ENCODE results near the gene USP1.

Gene USP1

GRCh38 chr1:62415687-62416086 is 21.2 kb upstream of the USP1 start:
- H3K9me3 ChIP-seq (ENCODE audit: control insufficient read depth, insufficient read depth, low read length), result no peaks in the 10 kb centered on the region
- no peak overlapping the region for H3K9ac ChIP-seq (ENCODE audit: low read depth, low read length)
- no peaks in the 10 kb centered on the region for H3K4me1 ChIP-seq (ENCODE audit: insufficient read depth, low read length)
- H3K36me3 ChIP-seq (ENCODE audit: insufficient read depth, low read length), result no peaks in the 10 kb centered on the region

GRCh38 chr1:62417351-62417999 is 19.4 kb upstream of the USP1 start:
- Histone ChIP-seq H3K36me3 (ENCODE audit: insufficient read depth, low read length) (no peaks in the 10 kb centered on the region), H3K9ac (ENCODE audit: low read depth, low read length) (no peak overlapping the region), H3K4me1 (ENCODE audit: insufficient read depth, low read length) (no peaks in the 10 kb centered on the region), H3K9me3 (ENCODE audit: control insufficient read depth, insufficient read depth, low read length) (no peaks in the 10 kb centered on the region)

- Histone ChIP-seq H3K9ac (ENCODE audit: low read depth, low read length) (no peak overlapping the region), H3K9me3 (ENCODE audit: control insufficient read depth, insufficient read depth, low read length) (no peaks in the 10 kb centered on the region), H3K4me1 (ENCODE audit: insufficient read depth, low read length) (peaks cover 3% of the 10 kb centered on the region; the same call in 1 of the 2 replicates), H3K36me3 (ENCODE audit: insufficient read depth, low read length) (no peaks in the 10 kb centered on the region)
Measured at GRCh38 chr1:62420214-62420613, 16.6 kb upstream of the USP1 start.

GRCh38 chr1:62423580-62424242 is 13.1 kb upstream of the USP1 start:
- no peak overlapping the region for H3K9ac ChIP-seq (ENCODE audit: low read depth, low read length)
- no peaks in the 10 kb centered on the region for H3K36me3 ChIP-seq (ENCODE audit: insufficient read depth, low read length)
- peaks cover 6% of the 10 kb centered on the region; the same call in 1 of the 2 replicates for H3K4me1 ChIP-seq (ENCODE audit: insufficient read depth, low read length)
- no peaks in the 10 kb centered on the region for H3K9me3 ChIP-seq (ENCODE audit: control insufficient read depth, insufficient read depth, low read length)

- no peaks in the 10 kb centered on the region for H3K36me3 ChIP-seq (ENCODE audit: insufficient read depth, low read length)
- no peak overlapping the region for H3K9ac ChIP-seq (ENCODE audit: low read depth, low read length)
- H3K9me3 ChIP-seq (ENCODE audit: control insufficient read depth, insufficient read depth, low read length), result no peaks in the 10 kb centered on the region
- H3K4me1 ChIP-seq (ENCODE audit: insufficient read depth, low read length), result peaks cover 6% of the 10 kb centered on the region; the same call in 1 of the 2 replicates
Measured at GRCh38 chr1:62424411-62424810, 12.4 kb upstream of the USP1 start.

GRCh38 chr1:62425041-62425440 is 11.8 kb upstream of the USP1 start:
- Histone ChIP-seq H3K9ac (ENCODE audit: low read depth, low read length) (no peak overlapping the region), H3K4me1 (ENCODE audit: insufficient read depth, low read length) (peaks cover 6% of the 10 kb centered on the region; the same call in 1 of the 2 replicates), H3K9me3 (ENCODE audit: control insufficient read depth, insufficient read depth, low read length) (no peaks in the 10 kb centered on the region), H3K36me3 (ENCODE audit: insufficient read depth, low read length) (no peaks in the 10 kb centered on the region)

GRCh38 chr1:62426237-62426636 is 10.6 kb upstream of the USP1 start:
- Histone ChIP-seq H3K9ac (ENCODE audit: low read depth, low read length) (no peak overlapping the region), H3K9me3 (ENCODE audit: control insufficient read depth, insufficient read depth, low read length) (no peaks in the 10 kb centered on the region), H3K4me1 (ENCODE audit: insufficient read depth, low read length) (peaks cover 6% of the 10 kb centered on the region; the same call in 1 of the 2 replicates), H3K36me3 (ENCODE audit: insufficient read depth, low read length) (no peaks in the 10 kb centered on the region)

- H3K9ac ChIP-seq (ENCODE audit: low read depth, low read length), result no peak overlapping the region
- peaks cover 6% of the 10 kb centered on the region; the same call in 1 of the 2 replicates for H3K4me1 ChIP-seq (ENCODE audit: insufficient read depth, low read length)
- H3K9me3 ChIP-seq (ENCODE audit: control insufficient read depth, insufficient read depth, low read length), result no peaks in the 10 kb centered on the region
- no peaks in the 10 kb centered on the region for H3K36me3 ChIP-seq (ENCODE audit: insufficient read depth, low read length)
Measured at GRCh38 chr1:62426794-62427193, 10.1 kb upstream of the USP1 start.

- Histone ChIP-seq H3K9ac (ENCODE audit: low read depth, low read length) (no peak overlapping the region), H3K9me3 (ENCODE audit: control insufficient read depth, insufficient read depth, low read length) (no peaks in the 10 kb centered on the region), H3K4me1 (ENCODE audit: insufficient read depth, low read length) (peaks cover 6% of the 10 kb centered on the region; the same call in 1 of the 2 replicates), H3K36me3 (ENCODE audit: insufficient read depth, low read length) (no peaks in the 10 kb centered on the region)
Measured at GRCh38 chr1:62428351-62428750, 8.5 kb upstream of the USP1 start.

- no peaks in the 10 kb centered on the region for H3K9me3 ChIP-seq (ENCODE audit: control insufficient read depth, insufficient read depth, low read length)
- no peaks in the 10 kb centered on the region for H3K36me3 ChIP-seq (ENCODE audit: insufficient read depth, low read length)
- H3K9ac ChIP-seq (ENCODE audit: low read depth, low read length), result no peak overlapping the region
- H3K4me1 ChIP-seq (ENCODE audit: insufficient read depth, low read length), result peaks cover 6% of the 10 kb centered on the region; the same call in 1 of the 2 replicates
Measured at GRCh38 chr1:62429581-62429980, 7.3 kb upstream of the USP1 start.

GRCh38 chr1:62433861-62434617 is 2.8 kb upstream of the USP1 start:
- Histone ChIP-seq H3K9me3 (ENCODE audit: control insufficient read depth, insufficient read depth, low read length) (no peaks in the 10 kb centered on the region), H3K9ac (ENCODE audit: low read depth, low read length) (no peak overlapping the region), H3K4me1 (ENCODE audit: insufficient read depth, low read length) (no peaks in the 10 kb centered on the region), H3K36me3 (ENCODE audit: insufficient read depth, low read length) (no peaks in the 10 kb centered on the region)

GRCh38 chr1:62434618-62435001 is 2.2 kb upstream of the USP1 start:
- Histone ChIP-seq H3K9ac (ENCODE audit: low read depth, low read length) (no peak overlapping the region), H3K36me3 (ENCODE audit: insufficient read depth, low read length) (no peaks in the 10 kb centered on the region), H3K9me3 (ENCODE audit: control insufficient read depth, insufficient read depth, low read length) (no peaks in the 10 kb centered on the region), H3K4me1 (ENCODE audit: insufficient read depth, low read length) (0 out of 2 replicates have a peak, but pooled peaks cover under 1% of the 10 kb centered on the region)

GRCh38 chr1:62435231-62436038 is 1.4 kb upstream of the USP1 start:
- Histone ChIP-seq H3K9ac (ENCODE audit: low read depth, low read length) (peak overlapping the region; percentile 95), H3K4me1 (ENCODE audit: insufficient read depth, low read length) (peaks cover 5% of the 10 kb centered on the region; the same call in 1 of the 2 replicates), H3K9me3 (ENCODE audit: control insufficient read depth, insufficient read depth, low read length) (no peaks in the 10 kb centered on the region), H3K36me3 (ENCODE audit: insufficient read depth, low read length) (no peaks in the 10 kb centered on the region)

GRCh38 chr1:62436039-62436465 is 797 bp upstream of the USP1 start:
- H3K36me3 ChIP-seq (ENCODE audit: insufficient read depth, low read length), result no peaks in the 10 kb centered on the region
- H3K4me1 ChIP-seq (ENCODE audit: insufficient read depth, low read length), result peaks cover 5% of the 10 kb centered on the region; the same call in 1 of the 2 replicates
- peak overlapping the region; percentile 95 for H3K9ac ChIP-seq (ENCODE audit: low read depth, low read length)
- no peaks in the 10 kb centered on the region for H3K9me3 ChIP-seq (ENCODE audit: control insufficient read depth, insufficient read depth, low read length)
